Bronchial epithelial cell (primary cell): Measurements from ENCODE around the gene ADCY2. TPM values are rescaled to one million over a fixed set of nuclear protein-coding genes. Genes with fewer than 3 reads are reported as not detected.

Source experiments
- DNase-seq: peaks from one replicate; pipeline ENCODE4 v3.0.0-alpha.2; 2010; ENCODE audit warnings: low read depth
- FAIRE-seq: peaks from 2 replicates; lab custom pipeline; 2011; peaks lifted over from hg19 to GRCh38; lab: Jason Lieb, UNC
- H3K27me3 ChIP-seq: 2 replicates; pipeline ENCODE4 v1.5.1; 2011; ENCODE audit warnings: low read length; ENCODE audit not compliant: control insufficient read depth, insufficient read depth
- H3K36me3 ChIP-seq: 2 replicates; pipeline ENCODE4 v1.5.1; 2011; ENCODE audit warnings: low read length; ENCODE audit not compliant: control insufficient read depth, insufficient read depth
- H3K4me3 ChIP-seq: 2 replicates; pipeline ENCODE4 v1.5.1; 2011; ENCODE audit warnings: mild to moderate bottlenecking, low read depth, low read length, control low read depth
- total RNA-seq: library from RNA; depleted of rRNA; stranded (reverse); fragments of >200 nt; gene quantifications from 2 replicates; pipeline ENCODE4 v1.2.1, GENCODE V29; 2014
- TF ChIP-seq, protein P1 (sequence below): IDR thresholded peaks from 2 replicates; pipeline ENCODE4 v1.5.1; 2011; ENCODE audit warnings: mild to moderate bottlenecking, moderate library complexity, low read length, control low read depth, inconsistent platforms; ENCODE audit not compliant: insufficient read depth, severe bottlenecking

ADCY2 gene
- total RNA-seq, 1 donor from 2014 or later = under 0.01 TPM

DNA sequence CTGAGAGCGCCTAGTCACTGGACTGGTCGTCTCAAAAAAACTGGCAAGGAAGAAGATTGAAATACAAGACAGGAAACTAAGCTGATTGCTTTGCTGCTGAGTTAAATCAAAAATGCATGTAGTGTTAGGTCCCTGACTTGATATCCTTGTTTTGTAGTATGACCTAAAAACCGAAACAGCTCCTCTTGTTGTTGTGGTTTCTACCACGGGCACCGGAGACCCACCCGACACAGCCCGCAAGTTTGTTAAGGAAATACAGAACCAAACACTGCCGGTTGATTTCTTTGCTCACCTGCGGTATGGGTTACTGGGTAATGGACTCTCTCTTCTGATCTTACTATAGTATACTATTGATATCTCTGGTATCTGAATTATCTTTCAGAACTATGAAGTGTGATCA, 477.3 kb downstream of the ADCY2 start:
- DNase-seq (no peak), FAIRE-seq (no peak)
- H3K36me3 ChIP-seq = peaks cover 9% of the 10 kb centered on the region
- H3K27me3 ChIP-seq = no peaks in the 10 kb centered on the region
- no peak overlapping the region for H3K4me3 ChIP-seq
- TF ChIP-seq, protein P1, sequence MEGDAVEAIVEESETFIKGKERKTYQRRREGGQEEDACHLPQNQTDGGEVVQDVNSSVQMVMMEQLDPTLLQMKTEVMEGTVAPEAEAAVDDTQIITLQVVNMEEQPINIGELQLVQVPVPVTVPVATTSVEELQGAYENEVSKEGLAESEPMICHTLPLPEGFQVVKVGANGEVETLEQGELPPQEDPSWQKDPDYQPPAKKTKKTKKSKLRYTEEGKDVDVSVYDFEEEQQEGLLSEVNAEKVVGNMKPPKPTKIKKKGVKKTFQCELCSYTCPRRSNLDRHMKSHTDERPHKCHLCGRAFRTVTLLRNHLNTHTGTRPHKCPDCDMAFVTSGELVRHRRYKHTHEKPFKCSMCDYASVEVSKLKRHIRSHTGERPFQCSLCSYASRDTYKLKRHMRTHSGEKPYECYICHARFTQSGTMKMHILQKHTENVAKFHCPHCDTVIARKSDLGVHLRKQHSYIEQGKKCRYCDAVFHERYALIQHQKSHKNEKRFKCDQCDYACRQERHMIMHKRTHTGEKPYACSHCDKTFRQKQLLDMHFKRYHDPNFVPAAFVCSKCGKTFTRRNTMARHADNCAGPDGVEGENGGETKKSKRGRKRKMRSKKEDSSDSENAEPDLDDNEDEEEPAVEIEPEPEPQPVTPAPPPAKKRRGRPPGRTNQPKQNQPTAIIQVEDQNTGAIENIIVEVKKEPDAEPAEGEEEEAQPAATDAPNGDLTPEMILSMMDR = no peak

DNA sequence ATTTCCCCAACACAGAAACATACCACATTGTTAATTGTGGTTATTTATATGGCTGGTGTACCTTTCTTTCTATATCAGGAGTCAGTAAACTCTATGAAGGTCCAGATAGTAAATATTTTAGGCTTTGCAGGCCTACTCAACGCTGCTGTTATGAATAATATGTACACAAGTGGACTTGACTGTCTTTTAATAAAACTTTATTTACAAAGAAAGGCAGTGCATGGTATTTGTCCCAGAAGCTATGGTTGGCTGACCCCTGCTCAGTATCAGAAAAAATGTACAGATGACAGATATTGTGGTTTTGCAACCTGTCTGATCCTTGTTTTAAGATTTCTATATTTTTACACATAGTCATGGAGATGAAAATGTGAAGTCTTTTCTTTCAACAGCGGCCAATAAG, 478.7 kb downstream of the ADCY2 start:
- FAIRE-seq = no peak
- DNase-seq = no peak
- TF ChIP-seq, protein P1 = no peak
- Histone ChIP-seq H3K27me3 (no peaks in the 10 kb centered on the region), H3K36me3 (peaks cover 12% of the 10 kb centered on the region), H3K4me3 (no peak overlapping the region)

DNA sequence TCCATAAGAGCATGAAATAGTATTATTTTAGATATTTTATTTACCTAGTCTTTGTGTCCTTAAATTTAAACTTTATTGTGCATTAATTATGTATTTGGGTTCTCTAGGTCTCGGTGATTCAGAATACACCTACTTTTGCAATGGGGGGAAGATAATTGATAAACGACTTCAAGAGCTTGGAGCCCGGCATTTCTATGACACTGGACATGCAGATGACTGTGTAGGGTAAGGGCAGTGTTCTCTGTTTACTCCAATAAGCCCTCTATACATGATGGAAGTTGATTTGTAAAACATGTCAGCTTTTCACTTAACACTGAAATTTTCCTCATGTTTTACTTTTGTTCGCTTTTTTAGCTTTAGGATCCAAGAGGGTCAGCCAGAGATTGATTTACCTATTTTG, 479.2 kb downstream of the ADCY2 start:
- DNase-seq = no peak
- FAIRE-seq = no peak
- Histone ChIP-seq H3K36me3 (peaks cover 13% of the 10 kb centered on the region), H3K27me3 (no peaks in the 10 kb centered on the region), H3K4me3 (no peak overlapping the region)
- TF ChIP-seq, protein P1 = no peak

DNA sequence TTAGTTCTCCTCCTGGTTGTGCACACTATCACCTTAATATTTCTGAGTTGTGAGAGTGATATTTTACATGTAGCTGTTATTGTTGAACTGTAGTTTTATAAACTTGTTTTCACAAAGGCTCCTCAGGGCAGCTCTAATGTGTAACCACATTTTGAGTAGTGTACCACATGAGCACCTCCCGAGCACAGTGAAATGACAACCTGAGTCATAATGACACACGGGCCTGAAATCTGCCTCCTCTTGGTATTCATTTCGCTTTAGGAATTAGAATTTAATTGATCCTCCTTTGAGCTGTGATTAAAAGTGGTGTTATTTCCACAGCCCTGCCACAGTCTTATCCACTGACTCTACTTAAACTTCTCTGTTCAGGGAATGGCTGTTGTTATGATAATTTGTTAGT, 480.9 kb downstream of the ADCY2 start:
- no peak for FAIRE-seq
- Histone ChIP-seq H3K4me3 (no peak overlapping the region), H3K36me3 (peaks cover 21% of the 10 kb centered on the region), H3K27me3 (no peaks in the 10 kb centered on the region)
- peak; percentile 70 for DNase-seq
- TF ChIP-seq, protein P1 = no peak

DNA sequence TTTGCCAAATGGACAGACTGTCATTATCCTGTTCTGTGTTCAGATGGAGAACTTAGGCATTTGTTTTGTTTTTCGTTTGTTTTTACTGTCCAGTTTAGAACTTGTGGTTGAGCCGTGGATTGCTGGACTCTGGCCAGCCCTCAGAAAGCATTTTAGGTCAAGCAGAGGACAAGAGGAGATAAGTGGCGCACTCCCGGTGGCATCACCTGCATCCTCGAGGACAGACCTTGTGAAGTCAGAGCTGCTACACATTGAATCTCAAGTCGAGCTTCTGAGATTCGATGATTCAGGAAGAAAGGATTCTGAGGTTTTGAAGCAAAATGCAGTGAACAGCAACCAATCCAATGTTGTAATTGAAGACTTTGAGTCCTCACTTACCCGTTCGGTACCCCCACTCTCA, 481.9 kb downstream of the ADCY2 start:
- H3K36me3 ChIP-seq = peaks cover 21% of the 10 kb centered on the region
- no peak for DNase-seq
- H3K27me3 ChIP-seq = no peaks in the 10 kb centered on the region
- H3K4me3 ChIP-seq = no peak overlapping the region
- TF ChIP-seq, protein P1 = no peak
- FAIRE-seq = no peak

DNA sequence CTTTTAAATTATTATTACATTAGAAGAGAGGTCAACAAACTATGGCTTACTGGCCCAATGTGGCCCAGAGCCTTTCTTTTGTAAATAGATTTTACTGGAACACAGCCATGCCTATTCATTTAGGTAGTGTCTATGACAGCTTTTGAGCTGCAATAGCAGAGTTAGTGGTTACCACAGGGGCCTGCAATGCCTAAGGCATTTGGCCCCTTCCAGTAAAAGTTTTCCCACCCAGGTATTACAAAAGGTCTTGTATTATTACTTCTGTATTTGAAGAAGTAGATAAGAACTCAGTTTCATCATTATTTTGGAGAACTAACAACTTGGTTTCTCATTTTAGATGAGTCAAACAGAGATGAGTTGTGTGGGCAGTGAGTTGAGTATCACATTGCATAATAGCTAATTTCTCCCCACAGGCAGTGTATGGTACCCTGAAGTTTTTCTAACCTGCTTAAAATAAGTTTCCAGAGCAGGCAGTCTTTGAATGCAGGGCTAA, 482.5 kb downstream of the ADCY2 start:
- DNase-seq = peak; percentile 82
- H3K27me3 ChIP-seq = no peaks in the 10 kb centered on the region
- H3K36me3 ChIP-seq = peaks cover 20% of the 10 kb centered on the region
- TF ChIP-seq, protein P1 = no peak
- no peak for FAIRE-seq
- no peak overlapping the region for H3K4me3 ChIP-seq
